ENCODE results near the gene IL18BP.

The IL18BP gene

DNA sequence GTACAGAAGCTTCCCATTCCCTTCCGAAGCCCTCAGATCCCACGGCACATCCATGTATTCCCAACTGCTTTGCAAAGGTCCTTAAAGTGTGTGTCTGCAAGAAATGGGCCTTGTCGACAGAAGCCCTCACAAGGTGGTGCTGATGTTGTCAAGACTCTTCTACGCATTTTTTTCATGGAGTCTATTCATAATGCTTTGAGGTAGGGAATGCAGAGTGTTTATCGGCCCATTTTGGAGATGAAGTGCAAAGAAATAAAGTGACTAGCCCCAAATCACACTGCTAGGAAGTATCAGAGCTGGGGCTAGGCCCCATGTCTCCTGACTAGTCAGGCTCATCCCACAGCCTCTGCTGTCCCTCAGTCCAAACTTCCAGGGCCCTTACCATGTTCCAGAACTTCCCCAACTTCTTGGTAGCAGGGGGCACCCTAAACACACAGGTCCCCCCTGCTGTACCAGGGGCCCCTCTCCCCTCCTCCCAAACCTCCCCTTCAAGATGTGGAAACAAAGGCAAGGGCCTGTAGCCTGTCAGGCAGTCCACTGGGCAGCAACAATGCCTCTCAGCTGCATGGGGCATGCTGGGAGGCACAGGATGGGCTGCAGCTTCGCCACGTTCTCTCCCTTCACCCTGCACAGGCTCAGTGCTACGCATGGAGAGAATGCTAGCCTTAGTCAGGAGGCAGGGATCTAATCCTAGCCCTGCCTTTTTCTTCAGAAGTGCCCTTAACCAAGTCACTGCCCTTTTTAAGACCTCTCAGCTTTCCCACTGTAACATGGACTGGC, 7.8 kb downstream of the IL18BP start:
- no peaks in the 10 kb centered on the region for H3K4me1 ChIP-seq (ENCODE audit: control insufficient read depth, insufficient read depth, low read length)
- TF ChIP-seq ZNF19 (tag by site-specific recombination; IDR thresholded peaks at IDR 0.05; ENCODE audit: low read depth) (no peak), ZNF544 (tag by site-specific recombination; IDR thresholded peaks at IDR 0.05) (no peak), ZNF555 (tag by site-specific recombination; conservative IDR thresholded peaks at IDR 0.05) (no peak)
- TF ChIP-seq, protein P1, sequence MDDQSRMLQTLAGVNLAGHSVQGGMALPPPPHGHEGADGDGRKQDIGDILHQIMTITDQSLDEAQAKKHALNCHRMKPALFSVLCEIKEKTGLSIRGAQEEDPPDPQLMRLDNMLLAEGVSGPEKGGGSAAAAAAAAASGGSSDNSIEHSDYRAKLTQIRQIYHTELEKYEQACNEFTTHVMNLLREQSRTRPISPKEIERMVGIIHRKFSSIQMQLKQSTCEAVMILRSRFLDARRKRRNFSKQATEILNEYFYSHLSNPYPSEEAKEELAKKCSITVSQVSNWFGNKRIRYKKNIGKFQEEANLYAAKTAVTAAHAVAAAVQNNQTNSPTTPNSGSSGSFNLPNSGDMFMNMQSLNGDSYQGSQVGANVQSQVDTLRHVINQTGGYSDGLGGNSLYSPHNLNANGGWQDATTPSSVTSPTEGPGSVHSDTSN (CRISPR knock-in tag; IDR thresholded peaks at IDR 0.05) = no peak
- H3K9me3 ChIP-seq (ENCODE audit: control insufficient read depth, insufficient read depth, low read depth, low read length) = no peaks in the 10 kb centered on the region
- H3K27ac ChIP-seq (ENCODE audit: extremely low read depth, low read depth, low read length) = no peak overlapping the region
- peaks cover 0 to 99% of the 10 kb centered on the region in 2 experiments; a peak in 1 of 3 replicates for H3K36me3 ChIP-seq (ENCODE audit: control insufficient read depth in 2 of 2, insufficient read depth in 1 of 2, low read length in 2 of 2)
- no peak overlapping the region for H3K4me3 ChIP-seq (ENCODE audit: low read depth, low read length)
- POLR2A ChIA-PET = no interaction called here
- CTCF ChIA-PET = interaction anchor here (1.4 kb wide), 1 partner anchor 18 kb away, joined by 8 read pairs; no protein-coding TSS in a partner anchor

DNA sequence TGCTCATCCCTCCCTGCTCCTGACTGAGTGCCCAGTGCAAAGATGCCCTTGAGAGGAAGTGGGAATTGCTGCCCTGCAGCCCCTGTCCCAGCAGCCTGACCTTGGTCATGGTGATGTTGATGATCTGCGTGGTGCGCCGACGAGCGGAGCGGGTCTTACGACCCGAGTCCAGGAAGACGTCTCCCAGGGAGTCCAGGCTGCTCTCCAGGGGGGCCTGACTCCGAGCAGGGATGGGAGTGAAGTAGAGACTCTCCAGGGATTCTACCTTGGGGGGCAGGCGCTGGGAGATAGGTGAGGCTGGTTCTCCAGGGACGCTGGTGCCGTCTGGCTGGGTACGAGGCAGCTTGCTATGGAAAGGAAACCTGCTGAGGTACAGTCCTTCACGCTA, 8.4 kb downstream of the IL18BP start:
- Histone ChIP-seq H3K36me3 (ENCODE audit: control insufficient read depth in 2 of 2, insufficient read depth in 1 of 2, low read length in 2 of 2) (peaks cover 0 to 99% of the 10 kb centered on the region in 2 experiments; a peak in 1 of 3 replicates), H3K4me3 (ENCODE audit: low read depth, low read length) (no peak overlapping the region), H3K27ac (ENCODE audit: extremely low read depth, low read depth, low read length) (no peak overlapping the region), H3K9me3 (ENCODE audit: control insufficient read depth, insufficient read depth, low read depth, low read length) (no peaks in the 10 kb centered on the region), H3K4me1 (ENCODE audit: control insufficient read depth, insufficient read depth, low read length) (no peaks in the 10 kb centered on the region)
- TF ChIP-seq GLIS1 (tag by site-specific recombination; IDR thresholded peaks at IDR 0.05) (peak; percentile 63), ZNF660 (tag by site-specific recombination; IDR thresholded peaks at IDR 0.05) (no peak)
- ChIA-PET CTCF (interaction anchor here (2.1 kb wide), 1 partner anchor 29 kb away, joined by 10 read pairs; no protein-coding TSS in a partner anchor), POLR2A (no interaction called here)

DNA sequence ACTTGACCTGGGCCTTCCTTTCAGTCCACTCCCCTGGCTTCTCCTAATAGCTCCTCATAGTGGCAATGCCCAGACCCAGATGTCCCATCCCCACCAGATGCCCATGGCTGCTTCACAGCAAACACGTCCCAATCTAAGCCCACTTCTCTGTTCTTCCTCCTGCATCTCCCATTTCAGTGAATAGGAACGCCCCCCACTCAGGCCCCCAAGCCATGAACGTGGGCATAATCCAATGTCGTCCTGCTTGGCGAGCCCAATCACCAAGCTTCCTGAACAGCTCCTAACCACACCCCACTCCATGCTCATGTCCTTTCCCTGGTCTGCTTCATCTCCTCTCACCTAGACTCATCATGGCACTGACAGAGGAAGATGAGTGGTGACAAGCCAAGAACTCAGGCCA, 8.9 kb downstream of the IL18BP start:
- ChIA-PET POLR2A (no interaction called here), CTCF (interaction anchor here (0.5 to 2.1 kb wide), 3 partner anchors 23 to 177 kb away, joined by 3 to 10 read pairs (median 5); no protein-coding TSS in a partner anchor)
- TF ChIP-seq ZNF747 (tag by site-specific recombination; IDR thresholded peaks at IDR 0.05) (no peak), ZNF174 (tag by site-specific recombination; IDR thresholded peaks at IDR 0.05) (no peak), ZNF658 (tag by site-specific recombination; IDR thresholded peaks at IDR 0.05) (no peak), ZNF624 (tag by site-specific recombination; IDR thresholded peaks at IDR 0.05) (no peak), ZNF548 (tag by site-specific recombination; IDR thresholded peaks at IDR 0.05) (no peak), REPIN1 (tag by site-specific recombination; IDR thresholded peaks at IDR 0.05; ENCODE audit: low read depth) (no peak), ZXDB (tag by site-specific recombination; IDR thresholded peaks at IDR 0.05) (no peak), ZNF555 (tag by site-specific recombination; conservative IDR thresholded peaks at IDR 0.05) (no peak), ZNF558 (tag by site-specific recombination; IDR thresholded peaks at IDR 0.05) (no peak), ZFHX2 (tag by site-specific recombination; conservative IDR thresholded peaks at IDR 0.05) (no peak), ZSCAN16 (tag by site-specific recombination; IDR thresholded peaks at IDR 0.05) (no peak), KLF7 (tag by site-specific recombination; IDR thresholded peaks at IDR 0.05; ENCODE audit: borderline replicate concordance) (no peak), ZNF549 (tag by site-specific recombination; IDR thresholded peaks at IDR 0.05) (no peak), ZBTB20 (tag by site-specific recombination; IDR thresholded peaks at IDR 0.05) (no peak)
- TF ChIP-seq, protein P2, sequence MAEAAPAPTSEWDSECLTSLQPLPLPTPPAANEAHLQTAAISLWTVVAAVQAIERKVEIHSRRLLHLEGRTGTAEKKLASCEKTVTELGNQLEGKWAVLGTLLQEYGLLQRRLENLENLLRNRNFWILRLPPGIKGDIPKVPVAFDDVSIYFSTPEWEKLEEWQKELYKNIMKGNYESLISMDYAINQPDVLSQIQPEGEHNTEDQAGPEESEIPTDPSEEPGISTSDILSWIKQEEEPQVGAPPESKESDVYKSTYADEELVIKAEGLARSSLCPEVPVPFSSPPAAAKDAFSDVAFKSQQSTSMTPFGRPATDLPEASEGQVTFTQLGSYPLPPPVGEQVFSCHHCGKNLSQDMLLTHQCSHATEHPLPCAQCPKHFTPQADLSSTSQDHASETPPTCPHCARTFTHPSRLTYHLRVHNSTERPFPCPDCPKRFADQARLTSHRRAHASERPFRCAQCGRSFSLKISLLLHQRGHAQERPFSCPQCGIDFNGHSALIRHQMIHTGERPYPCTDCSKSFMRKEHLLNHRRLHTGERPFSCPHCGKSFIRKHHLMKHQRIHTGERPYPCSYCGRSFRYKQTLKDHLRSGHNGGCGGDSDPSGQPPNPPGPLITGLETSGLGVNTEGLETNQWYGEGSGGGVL (tag by site-specific recombination; IDR thresholded peaks at IDR 0.05) = no peak
- TF ChIP-seq, protein P3, sequence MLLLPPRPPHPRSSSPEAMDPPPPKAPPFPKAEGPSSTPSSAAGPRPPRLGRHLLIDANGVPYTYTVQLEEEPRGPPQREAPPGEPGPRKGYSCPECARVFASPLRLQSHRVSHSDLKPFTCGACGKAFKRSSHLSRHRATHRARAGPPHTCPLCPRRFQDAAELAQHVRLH (tag by site-specific recombination; IDR thresholded peaks at IDR 0.05) = no peak
- H3K27ac ChIP-seq (ENCODE audit: extremely low read depth, low read depth, low read length) = no peak overlapping the region
- H3K36me3 ChIP-seq (ENCODE audit: control insufficient read depth in 2 of 2, insufficient read depth in 1 of 2, low read length in 2 of 2) = peaks cover 0 to 99% of the 10 kb centered on the region in 2 experiments; a peak in 1 of 3 replicates
- H3K4me1 ChIP-seq (ENCODE audit: control insufficient read depth, insufficient read depth, low read length) = no peaks in the 10 kb centered on the region
- no peak overlapping the region for H3K4me3 ChIP-seq (ENCODE audit: low read depth, low read length)
- H3K9me3 ChIP-seq (ENCODE audit: control insufficient read depth, insufficient read depth, low read depth, low read length) = no peaks in the 10 kb centered on the region
